SK-N-MC (cell line): ENCODE data around the gene COL6A3.
A peak's percentile ranks its signal among the peaks of the same experiment; 100 is the strongest.

Experiments
- DNase-seq: peaks from one replicate; pipeline ENCODE4 v3.0.0-alpha.2; 2011; ENCODE audit warnings: low read depth, low spot score
- H3K27ac ChIP-seq: fragments of 200-600 bp; sonication (generic); 2 replicates; pipeline ENCODE4 v1.5.1; 2016; ENCODE audit warnings: mixed run types
- H3K36me3 ChIP-seq: fragments of 200-600 bp; sonication (generic); 2 replicates; pipeline ENCODE4 v1.6.1; 2017; ENCODE audit warnings: antibody characterized with exemption, low read length, mixed read lengths; ENCODE audit not compliant: insufficient read depth
- H3K4me3 ChIP-seq: fragments of 200-600 bp; sonication (generic); 2 replicates; pipeline ENCODE4 v1.5.1; 2016
- H3K9ac ChIP-seq: fragments of 200-600 bp; sonication (generic); 2 replicates; pipeline ENCODE4 v1.8.0; 2017; ENCODE audit warnings: mixed run types, mixed read lengths; ENCODE audit not compliant: insufficient read length
- H3K9me3 ChIP-seq: fragments of 200-600 bp; sonication (generic); 2 replicates; pipeline ENCODE4 v1.6.1; 2017; ENCODE audit warnings: low read depth, mild to moderate bottlenecking, antibody characterized with exemption, low read length, moderate library complexity, mixed read lengths
- EZH2 ChIP-seq: fragments of 200-600 bp; sonication (generic); IDR thresholded peaks from one replicate; pipeline ENCODE4 v1.6.1; 2017; ENCODE audit warnings: antibody characterized with exemption
- FOXP2 ChIP-seq: optimal IDR thresholded peaks from 2 replicates; pipeline ENCODE3; 2011; ENCODE audit warnings: mild to moderate bottlenecking, moderate library complexity; ENCODE audit not compliant: insufficient read depth; ENCODE audit errors: extremely low read length, control extremely low read depth
- POLR2AphosphoS5 ChIP-seq: IDR thresholded peaks from 2 replicates; pipeline ENCODE4 v1.6.1; 2012; ENCODE audit warnings: mild to moderate bottlenecking, low read depth, low read length, borderline replicate concordance

Gene COL6A3

DNA sequence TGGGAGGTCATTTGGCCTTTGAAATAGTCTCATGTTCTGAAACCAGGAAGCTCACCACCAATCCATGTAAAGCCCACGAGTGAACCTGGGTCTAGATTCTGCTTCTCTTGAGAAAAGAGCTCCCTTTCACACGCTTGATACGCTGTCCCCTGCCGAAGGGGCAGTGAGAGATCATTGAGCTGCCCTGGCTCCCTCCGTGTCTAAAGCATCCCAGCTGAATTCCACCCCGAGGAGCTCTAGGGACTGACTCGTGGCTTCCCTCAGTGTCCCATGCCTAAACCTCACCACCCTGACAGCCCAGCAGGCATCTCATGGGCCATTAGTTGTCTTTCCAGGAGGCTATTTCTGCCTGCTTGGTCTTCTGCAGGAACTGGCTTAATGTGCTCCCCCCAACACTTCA is 68.6 kb downstream of the COL6A3 start:
- Histone ChIP-seq H3K9me3 (no peaks in the 10 kb centered on the region), H3K36me3 (no peaks in the 10 kb centered on the region), H3K4me3 (no peak overlapping the region), H3K27ac (no peak overlapping the region), H3K9ac (no peak overlapping the region)
- no peak for DNase-seq
- TF ChIP-seq POLR2AphosphoS5 (no peak), FOXP2 (no peak), EZH2 (no peak)

DNA sequence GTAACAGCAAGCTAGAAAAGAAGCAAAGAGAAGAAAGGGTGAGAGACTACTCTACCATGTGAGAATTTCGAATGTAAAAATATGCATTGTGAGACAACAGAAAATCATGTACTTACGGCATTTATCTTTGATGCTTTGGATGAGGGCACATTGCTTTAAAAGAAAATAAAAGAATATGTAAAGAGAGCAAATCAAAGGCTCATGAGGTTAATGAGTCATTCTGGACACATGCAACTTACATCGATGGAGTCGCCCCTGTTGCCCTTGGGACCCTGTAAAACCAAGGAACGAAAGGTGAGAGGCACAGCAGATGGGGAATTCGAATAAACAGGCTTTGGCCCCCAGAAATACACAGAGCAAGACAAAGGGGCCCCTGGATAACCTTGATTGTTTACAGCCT is 69.0 kb downstream of the COL6A3 start:
- no peak for TF ChIP-seq FOXP2
- no peak for TF ChIP-seq EZH2
- TF ChIP-seq POLR2AphosphoS5 = no peak
- Histone ChIP-seq H3K9ac (no peak overlapping the region), H3K27ac (no peak overlapping the region)

GRCh38 chr2:237343993-237344392 is 70.0 kb downstream of the COL6A3 start:
- Histone ChIP-seq H3K36me3 (no peaks in the 10 kb centered on the region), H3K27ac (no peak overlapping the region), H3K9ac (no peak overlapping the region), H3K9me3 (no peaks in the 10 kb centered on the region), H3K4me3 (no peak overlapping the region)
- DNase-seq = no peak
- TF ChIP-seq POLR2AphosphoS5 = no peak
- TF ChIP-seq FOXP2 = no peak
- no peak for TF ChIP-seq EZH2

More for the DNA sequence above, 69.0 kb downstream of the COL6A3 start:
- H3K9me3 ChIP-seq = no peaks in the 10 kb centered on the region
- no peaks in the 10 kb centered on the region for H3K36me3 ChIP-seq
- no peak for DNase-seq
- H3K4me3 ChIP-seq = no peak overlapping the region

- DNase-seq = peak; percentile 18
- Histone ChIP-seq H3K36me3 (no peaks in the 10 kb centered on the region), H3K4me3 (0 out of 2 replicates have a peak overlapping the region, but pooled peaks have one; percentile 4), H3K9ac (no peak overlapping the region), H3K9me3 (no peaks in the 10 kb centered on the region), H3K27ac (0 out of 2 replicates have a peak overlapping the region, but pooled peaks have one; percentile 2)
- TF ChIP-seq POLR2AphosphoS5 (no peak), EZH2 (no peak)
Observed at GRCh38 chr2:237341872-237342271, 72.1 kb downstream of the COL6A3 start.

DNA sequence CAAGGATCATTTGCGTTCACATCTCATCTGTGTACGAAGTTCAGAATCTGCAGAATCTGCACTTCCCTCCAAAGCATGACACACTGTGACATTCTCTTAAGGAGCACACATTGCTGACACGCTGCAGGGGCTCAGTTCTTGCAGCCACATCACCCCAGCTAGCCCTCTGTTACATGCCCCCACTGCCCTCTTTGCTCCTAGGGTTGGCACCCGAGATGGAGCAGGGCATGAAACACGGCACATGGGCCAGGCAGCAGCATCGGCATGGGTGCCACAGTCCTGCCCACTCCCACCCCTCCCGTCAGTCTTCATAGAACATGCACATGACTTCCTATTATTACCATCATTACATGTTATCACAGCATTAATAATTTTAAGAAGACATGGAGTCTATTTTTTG is 76.4 kb downstream of the COL6A3 start:
- DNase-seq = no peak
- Histone ChIP-seq H3K9me3 (no peaks in the 10 kb centered on the region), H3K27ac (no peak overlapping the region), H3K4me3 (no peak overlapping the region), H3K9ac (no peak overlapping the region), H3K36me3 (no peaks in the 10 kb centered on the region)
- TF ChIP-seq FOXP2 = no peak
- TF ChIP-seq EZH2 = no peak
- TF ChIP-seq POLR2AphosphoS5 = no peak

DNA sequence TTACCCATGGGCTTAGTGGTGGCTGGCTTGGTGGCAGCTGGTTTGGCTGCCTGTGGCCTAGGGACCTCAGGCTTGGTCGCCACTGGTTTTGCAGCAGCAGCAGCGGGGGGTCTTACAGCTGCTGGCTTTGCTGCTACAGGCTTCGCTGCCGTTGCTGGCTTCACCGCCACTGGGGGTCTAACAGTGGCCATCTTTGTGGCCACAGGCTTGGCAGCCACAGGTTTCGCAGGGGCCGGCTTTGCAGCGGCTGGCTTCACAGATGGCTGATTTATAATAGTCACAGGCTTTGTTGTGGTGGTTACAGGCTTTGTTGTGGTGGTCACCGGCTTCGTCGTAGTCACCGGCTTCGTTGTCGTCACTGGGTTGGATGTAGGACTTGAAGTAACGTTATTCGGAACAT is 77.8 kb downstream of the COL6A3 start:
- no peak for DNase-seq
- Histone ChIP-seq H3K9ac (no peak overlapping the region), H3K27ac (no peak overlapping the region), H3K9me3 (no peaks in the 10 kb centered on the region), H3K36me3 (no peaks in the 10 kb centered on the region), H3K4me3 (no peak overlapping the region)
- no peak for TF ChIP-seq POLR2AphosphoS5

DNA sequence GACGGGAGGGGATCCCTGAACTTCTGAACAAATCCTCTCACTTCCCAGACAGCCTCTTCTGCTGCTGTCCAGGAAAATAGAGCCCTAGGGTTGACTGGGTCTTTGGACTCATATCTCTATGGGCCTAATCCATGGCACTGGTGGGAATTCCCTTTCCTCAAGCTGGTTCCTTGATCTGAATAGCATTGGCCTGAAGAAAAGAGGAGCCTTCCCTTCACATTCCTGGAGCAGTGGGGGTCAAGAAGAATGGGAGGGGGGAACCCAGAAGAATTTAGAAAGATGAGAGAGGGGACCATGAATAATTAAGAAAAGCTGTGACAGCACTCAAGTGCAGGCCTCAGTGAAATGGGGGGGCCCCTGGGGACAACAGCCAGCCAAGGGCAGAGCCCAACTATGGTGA is 80.2 kb downstream of the COL6A3 start:
- Histone ChIP-seq H3K36me3 (no peaks in the 10 kb centered on the region), H3K4me3 (no peak overlapping the region), H3K9ac (no peak overlapping the region), H3K9me3 (no peaks in the 10 kb centered on the region), H3K27ac (no peak overlapping the region)
- DNase-seq = no peak
- TF ChIP-seq EZH2 = no peak
- no peak for TF ChIP-seq POLR2AphosphoS5
- no peak for TF ChIP-seq FOXP2

- Histone ChIP-seq H3K9me3 (no peaks in the 10 kb centered on the region), H3K36me3 (no peaks in the 10 kb centered on the region), H3K4me3 (no peak overlapping the region), H3K9ac (no peak overlapping the region), H3K27ac (no peak overlapping the region)
- TF ChIP-seq EZH2 (no peak), POLR2AphosphoS5 (no peak), FOXP2 (no peak)
- DNase-seq = no peak
Observed at GRCh38 chr2:237330541-237330940, 83.4 kb downstream of the COL6A3 start.

DNA sequence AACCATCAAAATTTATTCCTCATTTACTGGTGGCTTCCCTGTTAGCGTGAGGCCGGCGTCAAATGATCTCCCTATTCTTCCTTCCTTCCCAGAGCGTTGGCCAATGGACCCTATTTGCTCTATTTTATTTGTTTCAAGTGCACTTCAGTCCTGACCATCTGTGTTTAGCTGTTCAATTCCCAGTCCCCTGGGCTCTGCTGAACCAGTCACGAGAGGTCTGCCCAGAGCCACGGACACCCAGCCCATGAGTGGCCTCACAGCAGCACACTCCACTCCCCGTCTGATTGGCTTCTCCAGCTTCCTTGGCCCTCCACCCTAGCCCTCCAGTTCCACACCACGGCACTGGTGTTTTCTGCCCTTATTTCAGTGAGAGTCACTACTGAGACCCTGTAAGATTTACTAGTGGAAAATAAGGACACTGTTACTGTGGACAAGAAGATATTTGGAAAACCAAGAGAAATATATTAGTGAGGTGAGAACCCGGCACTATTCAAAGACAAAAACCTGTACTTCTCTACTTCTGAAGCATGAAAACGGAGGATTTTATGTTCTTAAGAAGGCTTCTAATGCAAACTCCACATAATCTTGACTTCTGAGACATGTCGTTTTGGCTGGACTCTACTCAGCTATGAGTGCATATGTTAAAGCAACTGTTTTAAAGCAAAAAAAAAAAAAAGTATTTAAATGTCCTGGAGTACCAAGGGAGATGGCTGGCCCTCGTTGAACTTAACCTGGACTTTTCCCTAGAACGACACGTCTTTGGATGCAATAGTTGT is 86.6 kb downstream of the COL6A3 start:
- TF ChIP-seq FOXP2 (no peak), EZH2 (no peak), POLR2AphosphoS5 (no peak)
- DNase-seq = no peak
- H3K4me3 ChIP-seq = no peak overlapping the region
- no peak overlapping the region for H3K27ac ChIP-seq
- no peaks in the 10 kb centered on the region for H3K36me3 ChIP-seq
- no peaks in the 10 kb centered on the region for H3K9me3 ChIP-seq
- no peak overlapping the region for H3K9ac ChIP-seq
